Eye (tissue), 1 donor: Measurements from ENCODE around the gene SLC35A1.
"Not testable (repeated sequence)": the region's sequence is repeated elsewhere in the genome, so short reads cannot be mapped to it uniquely, and the experiment has no call there.

ENCODE experiments used
- DNase-seq: peaks from one replicate; pipeline ENCODE4 v3.0.0-alpha.2; 2015

Gene SLC35A1

DNA sequence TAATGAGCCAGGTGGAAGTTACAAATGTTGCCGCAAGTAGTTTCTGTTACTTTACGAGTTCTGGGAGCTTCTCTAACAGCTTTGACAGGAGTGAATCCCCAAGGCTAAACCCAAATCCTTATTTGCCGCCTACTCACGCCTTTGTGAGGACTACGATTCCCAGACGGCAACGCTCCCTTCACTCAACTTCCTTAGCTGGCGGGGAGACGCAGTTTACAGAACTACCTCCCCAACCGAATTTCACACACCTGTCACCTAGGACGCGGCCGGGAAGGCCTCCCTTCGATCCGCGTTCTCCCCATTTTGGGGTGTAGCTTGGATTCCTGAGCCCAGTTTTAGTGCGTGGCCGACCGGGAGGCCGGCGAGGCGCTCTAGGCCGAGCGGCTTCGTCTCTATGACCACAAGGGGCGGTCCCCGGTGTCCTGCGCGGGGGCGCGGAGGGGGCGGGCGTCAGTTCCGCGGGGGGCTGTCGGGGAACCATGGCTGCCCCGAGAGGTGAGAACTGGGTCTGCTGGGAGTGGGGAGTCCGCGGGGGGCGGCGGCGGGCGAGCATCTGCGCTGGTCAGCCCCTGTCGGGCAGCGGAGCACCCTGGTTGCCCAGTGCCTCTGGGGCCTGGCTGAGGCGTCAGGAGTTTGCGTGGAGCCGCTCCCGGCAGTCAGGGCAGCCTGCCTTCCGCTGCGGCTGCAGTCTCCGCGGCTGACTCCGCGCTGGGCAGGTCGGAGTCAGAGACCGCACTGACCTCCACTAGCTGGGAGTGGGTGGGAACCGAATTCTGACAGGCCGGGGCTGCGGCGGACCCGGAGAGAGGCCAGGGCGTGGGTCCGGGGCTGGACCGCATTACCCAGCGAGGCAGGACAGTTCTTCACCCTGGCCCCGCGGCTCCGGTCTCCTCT, at the start of gene SLC35A1:
SLC35A1 (plus strand) TSS at position 450 of the 894 bp plus-strand sequence; CDS start at position 480, 30 bp downstream.
- DNase-seq, result peak; percentile 96

GRCh38 chr6:87426789-87427188, 46.0 kb upstream of the SLC35A1 start:
- no peak for DNase-seq

- no peak for DNase-seq
These were observed 42.3 kb upstream of the SLC35A1 start for GRCh38 chr6:87430499-87430898.

GRCh38 chr6:87431263-87431662, 41.5 kb upstream of the SLC35A1 start:
- no peak for DNase-seq

GRCh38 chr6:87436435-87436834, 36.3 kb upstream of the SLC35A1 start:
- DNase-seq, result peak; percentile 86

- no peak for DNase-seq
These were observed 31.1 kb upstream of the SLC35A1 start for GRCh38 chr6:87441711-87442110.

GRCh38 chr6:87444362-87444761, 28.4 kb upstream of the SLC35A1 start:
- DNase-seq, result no peak

DNA sequence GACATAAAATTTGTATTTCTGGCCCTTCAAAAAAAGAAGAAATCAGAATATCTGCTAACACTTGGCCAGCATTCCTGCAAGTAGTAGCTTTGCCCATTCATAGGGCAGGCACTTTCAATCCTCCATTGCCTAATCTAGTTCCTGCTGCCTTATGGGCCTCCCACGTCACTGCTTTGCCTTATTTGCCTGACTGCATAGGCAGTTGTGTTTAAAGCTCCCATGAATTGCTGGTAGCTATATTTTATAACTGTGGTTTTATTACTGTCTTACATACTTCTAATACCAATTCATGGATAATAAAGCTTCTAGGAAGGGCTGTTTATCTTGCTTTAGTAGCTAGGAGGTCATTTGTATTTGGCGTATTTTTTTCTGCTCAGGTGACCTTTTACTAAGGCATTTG, 7.7 kb upstream of the SLC35A1 start:
- no peak for DNase-seq

- DNase-seq, result no peak
These were observed 687 bp downstream of the SLC35A1 start for GRCh38 chr6:87473419-87473903.

DNA sequence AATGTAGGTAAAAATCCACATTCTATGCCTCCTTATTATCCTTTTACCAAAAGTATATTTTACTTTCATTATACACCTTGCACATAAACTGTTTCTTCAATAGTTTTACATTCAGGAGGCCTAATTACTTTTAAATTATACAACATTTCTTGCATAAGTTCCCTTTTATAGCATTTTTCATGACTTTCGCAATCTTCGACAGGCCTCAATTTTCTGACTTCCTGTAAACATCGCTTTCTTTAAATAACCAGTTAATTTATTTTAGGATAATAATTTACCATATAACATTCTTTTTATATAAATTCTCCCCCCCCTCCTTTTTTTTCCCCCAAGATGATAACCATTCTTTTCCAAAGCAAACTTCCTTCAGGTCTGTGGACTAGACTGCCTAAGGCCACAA, 9.2 kb downstream of the SLC35A1 start:
- no peak for DNase-seq

- DNase-seq, result no peak
These were observed 9.6 kb downstream of the SLC35A1 start for GRCh38 chr6:87482366-87482765.

- DNase-seq, result no peak
These were observed 11.2 kb downstream of the SLC35A1 start for GRCh38 chr6:87483929-87484328.

DNA sequence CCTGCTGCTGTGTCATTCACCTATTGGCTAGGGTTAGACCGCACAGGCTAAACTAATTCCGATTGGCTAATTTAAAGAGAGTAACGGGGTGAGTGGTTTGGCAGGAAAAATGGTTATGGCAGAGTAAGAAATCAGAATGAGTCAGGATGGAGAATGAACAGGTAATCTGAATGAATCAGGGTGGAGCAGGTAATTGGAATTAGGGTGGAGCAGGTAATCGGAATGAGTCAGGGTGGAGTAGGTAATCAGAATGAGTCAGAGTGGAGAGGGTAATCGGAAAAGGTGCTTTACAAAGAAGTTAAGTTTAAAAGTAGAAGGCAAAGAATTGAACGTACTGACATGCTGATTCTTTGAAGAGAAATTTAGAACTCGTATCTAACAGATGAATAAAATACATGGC, 11.7 kb downstream of the SLC35A1 start:
- DNase-seq, result no peak

DNA sequence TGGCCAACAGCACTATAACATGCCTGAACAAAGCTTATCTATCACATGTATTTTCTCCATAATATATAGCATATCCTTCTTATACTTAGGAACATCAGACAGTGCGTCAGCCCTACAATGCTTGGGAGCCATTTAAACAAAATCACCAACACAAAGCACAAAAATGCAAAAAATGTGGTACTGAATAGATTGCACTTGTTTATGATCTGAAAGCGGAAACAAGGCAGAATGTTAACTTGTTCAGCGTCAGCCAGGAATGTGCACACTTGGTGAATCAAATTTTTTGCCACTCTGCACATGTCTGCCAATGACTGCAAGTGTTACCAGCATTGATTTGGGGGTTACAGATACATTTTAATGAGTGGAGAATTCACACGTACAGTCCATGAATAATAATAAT, 14.8 kb downstream of the SLC35A1 start:
- no peak for DNase-seq

DNA sequence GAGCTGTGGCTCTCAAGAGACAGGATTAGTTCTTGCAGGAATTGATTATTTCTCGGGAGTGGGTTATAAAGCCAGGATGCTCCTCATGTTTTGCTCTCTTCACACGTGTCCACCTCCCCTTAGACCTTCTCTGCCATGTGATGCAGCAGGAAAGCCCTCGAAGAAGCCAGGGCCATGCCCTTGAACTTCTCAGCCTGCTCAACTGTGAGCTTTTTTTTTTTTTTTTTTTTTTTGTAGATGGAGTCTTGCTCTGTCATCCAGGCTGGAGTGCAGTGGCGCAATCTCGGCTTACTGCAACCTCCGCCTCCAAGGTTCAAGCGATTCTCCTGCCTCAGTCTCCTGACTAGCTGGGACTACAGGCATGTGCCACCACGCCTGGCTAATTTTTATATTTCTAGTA, 16.6 kb downstream of the SLC35A1 start:
- DNase-seq, result not testable (repeated sequence)

- no peak for DNase-seq
These were observed 22.1 kb downstream of the SLC35A1 start for GRCh38 chr6:87494761-87495422.

GRCh38 chr6:87498048-87498447, 25.3 kb downstream of the SLC35A1 start:
- no peak for DNase-seq

DNA sequence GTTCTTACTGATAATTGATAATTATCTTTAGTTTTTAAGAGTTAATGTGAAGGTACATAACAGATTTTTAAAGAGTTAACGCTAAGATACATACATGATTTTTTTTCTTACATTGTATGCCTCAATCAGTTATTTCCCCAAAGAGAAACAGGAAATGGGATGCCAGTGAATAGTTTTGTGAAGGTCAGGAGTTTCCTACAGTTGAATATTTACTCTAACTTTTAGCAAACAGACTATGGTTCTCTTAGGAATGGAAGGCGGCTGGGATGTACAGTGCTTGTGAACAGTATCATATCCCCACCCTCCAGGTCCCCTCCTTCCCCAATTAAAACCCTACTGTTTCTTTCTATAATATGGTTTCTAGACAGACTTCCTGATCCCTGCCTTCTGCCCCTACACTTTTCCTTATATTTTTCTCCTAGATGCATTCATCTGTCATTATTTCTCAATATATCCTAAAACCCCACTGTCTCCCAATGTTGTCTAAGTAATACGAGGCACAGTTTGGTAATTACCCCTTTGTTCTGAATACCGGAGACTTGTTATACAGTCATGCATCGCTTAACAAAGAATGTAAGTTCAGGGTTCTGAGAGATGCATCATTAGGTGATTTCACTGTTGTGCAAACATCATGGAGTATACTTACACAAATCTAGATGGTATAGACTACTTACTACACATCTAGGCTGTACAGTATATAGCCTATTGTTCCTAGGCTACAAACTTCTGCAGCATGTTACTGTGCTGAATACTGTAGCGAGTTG, 29.2 kb downstream of the SLC35A1 start:
- DNase-seq, result no peak

GRCh38 chr6:87504441-87504840, 31.7 kb downstream of the SLC35A1 start:
- no peak for DNase-seq

- DNase-seq, result no peak
These were observed 42.1 kb downstream of the SLC35A1 start for GRCh38 chr6:87514831-87515230.

GRCh38 chr6:87518453-87518852, 45.7 kb downstream of the SLC35A1 start:
- no peak for DNase-seq

- no peak for DNase-seq
These were observed 49.9 kb downstream of the SLC35A1 start for GRCh38 chr6:87522686-87523085.

DNA sequence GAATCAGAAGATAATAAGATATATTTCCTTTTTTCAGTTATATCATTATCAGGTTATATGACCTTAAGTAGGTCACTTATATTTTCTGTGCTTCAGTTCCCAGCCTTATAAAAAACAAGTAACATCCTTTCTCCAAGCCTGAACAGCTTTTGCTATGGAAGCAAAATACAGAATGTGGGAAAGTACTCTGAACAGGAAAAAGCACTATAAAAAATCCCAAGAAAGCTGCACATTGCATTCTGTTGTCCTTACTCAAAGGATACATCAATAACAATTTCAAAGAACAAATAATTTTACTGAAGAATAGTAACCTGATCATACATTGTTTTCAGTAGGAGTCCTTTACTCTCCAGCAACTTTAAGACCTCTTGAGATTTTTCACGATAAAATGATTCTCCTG, 56.4 kb downstream of the SLC35A1 start:
- no peak for DNase-seq
